ENCODE measurements around the gene INTS7. TPM values are rescaled to one million over a fixed set of nuclear protein-coding genes. Genes with fewer than 3 reads are reported as not detected.

The INTS7 gene
- total and polyA plus RNA-seq, 2 of the 4 experiments (the other 2 are of a cell fraction), result 8.3 to 24.9 TPM

DNA sequence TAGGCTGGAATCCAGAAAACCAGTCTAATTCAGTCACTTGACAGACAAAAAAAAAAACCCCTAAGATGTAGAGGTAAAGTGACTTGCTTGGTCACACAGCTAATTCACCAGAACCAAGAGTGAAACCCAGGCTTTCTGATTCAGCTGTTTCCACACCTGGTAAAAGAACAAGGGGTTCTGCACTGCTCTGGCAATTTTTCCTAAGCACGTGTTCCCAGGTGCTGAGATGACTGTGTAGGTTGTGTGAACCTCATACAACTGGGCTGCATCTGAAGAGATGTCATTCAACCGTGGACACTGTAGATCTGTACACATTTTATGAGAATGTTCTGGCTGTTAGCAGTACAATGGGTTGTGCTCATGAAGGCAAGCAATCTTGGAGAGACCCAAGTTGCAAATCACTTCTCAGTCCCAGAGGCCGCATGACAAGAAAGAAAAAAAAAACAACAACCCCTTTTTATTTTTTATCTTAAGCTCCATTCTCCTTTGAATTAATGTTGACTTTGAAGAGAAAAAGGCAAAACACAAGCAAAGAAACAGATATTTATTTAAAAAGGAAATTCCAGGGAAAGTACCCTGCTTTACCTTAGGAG lies 95.4 kb downstream of the INTS7 start:
- Histone ChIP-seq H2AFZ (replicated peaks; ENCODE audit: low read length, poor library complexity) (no peak overlapping the region), H3K79me1 (ENCODE audit: low read depth in 1 of 2, low read length in 2 of 2) (no peaks in the 10 kb centered on the region), H4K8ac (ENCODE audit: low read depth in 2 of 2, low read length in 2 of 2) (no peak overlapping the region), H3K56ac (ENCODE audit: extremely low read depth, insufficient read depth, low read length) (no peak overlapping the region), H2BK15ac (ENCODE audit: low read depth, low read length) (no peak overlapping the region), H4K91ac (ENCODE audit: insufficient read depth, low read depth, low read length) (no peak overlapping the region), H3K4ac (ENCODE audit: low read depth, low read length) (no peak overlapping the region), H3K27me3 (ENCODE audit: control insufficient read depth, insufficient read depth, low read length) (no peaks in the 10 kb centered on the region), H3K36me3 (ENCODE audit: control insufficient read depth, insufficient read depth, low read length) (peaks cover 6% of the 10 kb centered on the region; the same call in 1 of the 2 replicates), H3K23ac (ENCODE audit: low read depth, low read length) (no peak overlapping the region), H3K14ac (replicated peaks; ENCODE audit: low read depth, low read length) (no peak overlapping the region), H3K4me3 (ENCODE audit: insufficient read depth, low read depth, low read length) (no peak overlapping the region), H2AK5ac (ENCODE audit: low read depth, low read length) (no peak overlapping the region), H3K9me3 (ENCODE audit: control insufficient read depth, insufficient read depth, low read length) (no peaks in the 10 kb centered on the region), H4K20me1 (ENCODE audit: insufficient read depth, low read length) (no peaks in the 10 kb centered on the region), H2BK20ac (ENCODE audit: low read depth, low read length) (no peak overlapping the region), H3K9me1 (ENCODE audit: insufficient read depth, low read length) (no peaks in the 10 kb centered on the region), H2BK120ac (ENCODE audit: low read depth, low read length) (no peak overlapping the region), H3K4me2 (ENCODE audit: low read depth, low read length) (no peak overlapping the region), H2AK9ac (replicated peaks; ENCODE audit: low read depth, low read length, poor library complexity) (no peak overlapping the region), H3K9ac (ENCODE audit: low read depth, low read length) (no peak overlapping the region), H3K27ac (ENCODE audit: insufficient read depth, low read length) (no peak overlapping the region), H3K4me1 (ENCODE audit: control insufficient read depth, insufficient read depth, low read length) (peaks cover 2% of the 10 kb centered on the region), H4K5ac (ENCODE audit: low read depth, low read length) (no peak overlapping the region), H3K18ac (ENCODE audit: low read depth, low read length) (no peak overlapping the region), H2BK5ac (ENCODE audit: low read depth, low read length, poor library complexity, severe bottlenecking) (no peak overlapping the region)
- no peak for ATAC-seq (ENCODE audit: low read depth)
- TF ChIP-seq BHLHE40 (IDR thresholded peaks at IDR 0.05; ENCODE audit: low read depth, low read length) (no peak), MXI1 (IDR thresholded peaks at IDR 0.05; ENCODE audit: borderline replicate concordance, low read depth, low read length) (no peak), RCOR1 (IDR thresholded peaks at IDR 0.05; ENCODE audit: insufficient replicate concordance, low read length) (no peak), MAFK (IDR thresholded peaks at IDR 0.05; ENCODE audit: low read depth, low read length) (no peak), POLR2A (IDR thresholded peaks at IDR 0.05; ENCODE audit: low read depth, low read length) (no peak), MAZ (IDR thresholded peaks at IDR 0.05; ENCODE audit: borderline replicate concordance, low read depth, low read length) (no peak), RAD21 (IDR thresholded peaks at IDR 0.05; ENCODE audit: low read length) (no peak), NFE2L2 (IDR thresholded peaks at IDR 0.05; ENCODE audit: low read depth, low read length) (no peak), SMC3 (IDR thresholded peaks at IDR 0.05; ENCODE audit: low read depth, low read length) (no peak), CHD1 (IDR thresholded peaks at IDR 0.05; ENCODE audit: low read depth, low read length) (no peak), CEBPB (IDR thresholded peaks at IDR 0.05; ENCODE audit: low read depth, low read length) (no peak)
- TF ChIP-seq, protein P1, sequence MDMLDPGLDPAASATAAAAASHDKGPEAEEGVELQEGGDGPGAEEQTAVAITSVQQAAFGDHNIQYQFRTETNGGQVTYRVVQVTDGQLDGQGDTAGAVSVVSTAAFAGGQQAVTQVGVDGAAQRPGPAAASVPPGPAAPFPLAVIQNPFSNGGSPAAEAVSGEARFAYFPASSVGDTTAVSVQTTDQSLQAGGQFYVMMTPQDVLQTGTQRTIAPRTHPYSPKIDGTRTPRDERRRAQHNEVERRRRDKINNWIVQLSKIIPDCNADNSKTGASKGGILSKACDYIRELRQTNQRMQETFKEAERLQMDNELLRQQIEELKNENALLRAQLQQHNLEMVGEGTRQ (IDR thresholded peaks at IDR 0.05; ENCODE audit: low read depth, low read length), result no peak
- TF ChIP-seq, protein P2, sequence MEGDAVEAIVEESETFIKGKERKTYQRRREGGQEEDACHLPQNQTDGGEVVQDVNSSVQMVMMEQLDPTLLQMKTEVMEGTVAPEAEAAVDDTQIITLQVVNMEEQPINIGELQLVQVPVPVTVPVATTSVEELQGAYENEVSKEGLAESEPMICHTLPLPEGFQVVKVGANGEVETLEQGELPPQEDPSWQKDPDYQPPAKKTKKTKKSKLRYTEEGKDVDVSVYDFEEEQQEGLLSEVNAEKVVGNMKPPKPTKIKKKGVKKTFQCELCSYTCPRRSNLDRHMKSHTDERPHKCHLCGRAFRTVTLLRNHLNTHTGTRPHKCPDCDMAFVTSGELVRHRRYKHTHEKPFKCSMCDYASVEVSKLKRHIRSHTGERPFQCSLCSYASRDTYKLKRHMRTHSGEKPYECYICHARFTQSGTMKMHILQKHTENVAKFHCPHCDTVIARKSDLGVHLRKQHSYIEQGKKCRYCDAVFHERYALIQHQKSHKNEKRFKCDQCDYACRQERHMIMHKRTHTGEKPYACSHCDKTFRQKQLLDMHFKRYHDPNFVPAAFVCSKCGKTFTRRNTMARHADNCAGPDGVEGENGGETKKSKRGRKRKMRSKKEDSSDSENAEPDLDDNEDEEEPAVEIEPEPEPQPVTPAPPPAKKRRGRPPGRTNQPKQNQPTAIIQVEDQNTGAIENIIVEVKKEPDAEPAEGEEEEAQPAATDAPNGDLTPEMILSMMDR (conservative IDR thresholded peaks at IDR 0.05; ENCODE audit: low read depth, low read length), result no peak
- intact Hi-C loops (cut with micrococcal nuclease) (no loop called here), in situ Hi-C loops (cut with MboI; ENCODE audit: low sequenced_read_pairs) (no loop called here), dilution Hi-C loops (cut with HindIII; ENCODE audit: low sequenced_read_pairs, unreplicated experiment) (no loop called here)
- no CpG with 5 or more reads among the region's 3 CpGs for WGBS, 2 experiments (ENCODE audit: extremely low coverage in 2 of 2, insufficient read length in 1 of 2)
- no TSS peak for BruUV-seq (replicated peaks)
- ChIA-PET POLR2A (ENCODE audit: unreplicated experiment) (no interaction called here), CTCF (interaction anchor here (0.7 to 1.2 kb wide), 2 partner anchors 12 to 259 kb away, joined by 3 to 5 read pairs; no protein-coding TSS in a partner anchor)
- no peak for DNase-seq

Data from IMR-90 (cell line).